CD14-positive monocyte (primary cell): ENCODE data around the gene SLC17A7. TPM values are rescaled to one million over a fixed set of nuclear protein-coding genes. Genes with fewer than 3 reads are reported as not detected.
A peak's percentile ranks its signal among the peaks of the same experiment; 100 is the strongest.

Source experiments
- DNase-seq, 3 donors: peaks; one replicate each; pipeline ENCODE4 v3.0.0-alpha.2; 2011 to 2022
- H2AFZ ChIP-seq: 2 replicates; pipeline ENCODE4 v1.6.0; 2012; ENCODE audit warnings: mild to moderate bottlenecking, low read depth, low read length, inconsistent platforms; ENCODE audit not compliant: insufficient read depth, poor library complexity, severe bottlenecking
- H3K27ac ChIP-seq, 2 donors: 1 replicate in 1 of 2; 2 replicates in 1 of 2; pipeline ENCODE4 v1.5.1; 2012 to 2013; ENCODE audit warnings: low read length in 2 of 2, control low read depth in 1 of 2, inconsistent platforms in 1 of 2, low read depth in 1 of 2, mild to moderate bottlenecking in 1 of 2
- H3K27me3 ChIP-seq, 2 donors: one replicate each; pipeline versions ENCODE4 v1.6.0 to v1.6.1; 2011 to 2013; ENCODE audit warnings: low read length in 2 of 2; ENCODE audit not compliant: control insufficient read depth in 2 of 2, insufficient read depth in 2 of 2
- H3K36me3 ChIP-seq, 2 donors: replicated peaks in 1 of 2; 1 replicate in 1 of 2; 2 replicates in 1 of 2; pipeline versions ENCODE4 v1.5.1 to v1.6.1; 2012 to 2013; ENCODE audit warnings: low read length in 2 of 2, control low read depth in 1 of 2, inconsistent platforms in 1 of 2, mild to moderate bottlenecking in 1 of 2; ENCODE audit not compliant: insufficient read depth in 2 of 2, control insufficient read depth in 1 of 2
- H3K4me1 ChIP-seq, 2 donors: 1 replicate in 1 of 2; 2 replicates in 1 of 2; pipeline versions ENCODE4 v1.5.1 to v1.6.1; 2012 to 2013; ENCODE audit warnings: low read length in 2 of 2, control low read depth in 1 of 2, inconsistent platforms in 1 of 2, mild to moderate bottlenecking in 1 of 2, moderate library complexity in 1 of 2; ENCODE audit not compliant: insufficient read depth in 2 of 2, control insufficient read depth in 1 of 2
- H3K4me2 ChIP-seq: replicated peaks from 2 replicates; pipeline ENCODE3; 2012; ENCODE audit warnings: low read length, moderate library complexity, mild to moderate bottlenecking; ENCODE audit not compliant: poor library complexity, severe bottlenecking; ENCODE audit errors: extremely low read depth
- H3K4me3 ChIP-seq, 3 experiments: fragments of 200-600 bp in 1 of 3; sonication (generic) in 1 of 3; replicated peaks in 1 of 3; 1 replicate in 2 of 3; 2 replicates in 1 of 3; pipeline ENCODE4 v1.5.1; 2011 to 2013; ENCODE audit warnings: low read length in 3 of 3, mild to moderate bottlenecking in 3 of 3, control low read depth in 2 of 3, low read depth in 2 of 3, inconsistent platforms in 1 of 3, moderate library complexity in 1 of 3
- H3K79me2 ChIP-seq: 2 replicates; pipeline ENCODE4 v1.6.0; 2012; ENCODE audit warnings: mild to moderate bottlenecking, control low read depth, inconsistent platforms, low read length, moderate library complexity; ENCODE audit not compliant: insufficient read depth
- H3K9ac ChIP-seq: 2 replicates; pipeline ENCODE4 v1.6.0; 2017; ENCODE audit warnings: low read length, mild to moderate bottlenecking; ENCODE audit not compliant: insufficient read depth, poor library complexity, severe bottlenecking
- H3K9me3 ChIP-seq, 2 donors: replicated peaks in 1 of 2; 1 replicate in 1 of 2; 2 replicates in 1 of 2; pipeline versions ENCODE4 v1.5.1 to v1.6.1; 2012 to 2013; ENCODE audit warnings: low read length in 2 of 2, control low read depth in 1 of 2; ENCODE audit not compliant: control insufficient read depth in 1 of 2, insufficient read depth in 1 of 2
- H4K20me1 ChIP-seq: 2 replicates; pipeline ENCODE4 v1.6.0; 2012; ENCODE audit warnings: mild to moderate bottlenecking, low read length, control low read depth, moderate library complexity; ENCODE audit not compliant: insufficient read depth
- H3K27ac Mint-ChIP-seq, 7 donors: one replicate each; pipeline ENCODE4 v1.8.0; 2020; ENCODE audit warnings: mild to moderate bottlenecking in 7 of 7, mixed read lengths in 7 of 7, moderate library complexity in 6 of 7, inconsistent platforms in 2 of 7
- H3K27me3 Mint-ChIP-seq, 3 donors: one replicate each; pipeline ENCODE4 v1.8.0; 2021 to 2022; ENCODE audit warnings: low read depth in 3 of 3, mild to moderate bottlenecking in 3 of 3, mixed read lengths in 3 of 3, moderate library complexity in 3 of 3, inconsistent platforms in 1 of 3
- H3K36me3 Mint-ChIP-seq, 2 donors: one replicate each; pipeline ENCODE4 v1.8.0; 2020; ENCODE audit warnings: mixed read lengths in 2 of 2, inconsistent platforms in 1 of 2, mild to moderate bottlenecking in 1 of 2
- H3K4me1 Mint-ChIP-seq: one replicate; pipeline ENCODE4 v1.8.0; 2020; ENCODE audit warnings: mild to moderate bottlenecking, mixed read lengths
- H3K4me3 Mint-ChIP-seq, 2 donors: one replicate each; pipeline ENCODE4 v1.8.0; 2020; ENCODE audit warnings: mild to moderate bottlenecking in 2 of 2, mixed read lengths in 2 of 2, moderate library complexity in 1 of 2
- H3K9me3 Mint-ChIP-seq, 7 donors: one replicate each; pipeline ENCODE4 v1.8.0; 2020 to 2022; ENCODE audit warnings: mixed read lengths in 7 of 7, mild to moderate bottlenecking in 6 of 7, moderate library complexity in 6 of 7, inconsistent platforms in 2 of 7
- CTCF ChIP-seq: fragments of 200-600 bp; IDR thresholded peaks from one replicate; pipeline ENCODE4 v1.8.0; 2022; ENCODE audit warnings: antibody characterized with exemption, mild to moderate bottlenecking
- WGBS: methylation state at CpG from one replicate; pipeline ENCODE4 v1.1.5; 2013; ENCODE audit warnings: missing lambda C conversion rate; ENCODE audit not compliant: insufficient coverage; 5-methylcytosine and 5-hydroxymethylcytosine counted together
- intact Hi-C, 2 donors: fragments of 100-400 bp; cut with micrococcal nuclease; formaldehyde crosslinking; loops; one replicate each; pipeline versions ENCODE4 v1.15.0 to v1.15.1; 2023
- polyA plus RNA-seq, 3 donors: library from polyadenylated mRNA; depleted of rRNA in 1 of 3; unstranded in 2 of 3; stranded (reverse) in 1 of 3; fragments of 300-500 nt in 2 of 3; fragments of >200 nt in 1 of 3; fragmentation: Illumina TruSeq in 2 of 3; gene quantifications; 1 replicate in 2 of 3; 2 replicates in 1 of 3; pipeline ENCODE4 v1.2.3, GENCODE V29; 2012 to 2021

SLC17A7 gene
- polyA plus RNA-seq, 3 donors = 0.04 to 0.09 TPM; not detected in 1

GRCh38 chr19:49432141-49433073 lies 8.9 kb downstream of the SLC17A7 start:
- H3K4me1 ChIP-seq = peaks cover 5 to 12% of the 10 kb centered on the region in 2 donors

More at GRCh38 chr19:49432141-49433073, 8.9 kb downstream of the SLC17A7 start:
- no peaks in the 10 kb centered on the region for H3K79me2 ChIP-seq
- H3K9me3 ChIP-seq = peaks cover 9 to 44% of the 10 kb centered on the region in 2 donors
- H3K4me2 ChIP-seq = no peak overlapping the region
- Mint-ChIP-seq H3K27me3 (peaks cover 99 to 100% (median 99%) of the 10 kb centered on the region in 3 donors), H3K4me1 (peaks cover 30% of the 10 kb centered on the region), H3K36me3 (peaks cover 3 to 11% of the 10 kb centered on the region in 2 donors), H3K4me3 (peak overlapping the region in 1 of 2 donors; percentile 80), H3K9me3 (peaks cover 0 to 48% (median 29%) of the 10 kb centered on the region in 7 donors), H3K27ac (no peak overlapping the region)
- no peak for TF ChIP-seq CTCF
- H3K27ac ChIP-seq = no peak overlapping the region
- no peaks in the 10 kb centered on the region for H4K20me1 ChIP-seq
- WGBS = 11% methylated on average over 63 of the region's 63 CpGs
- no peak for DNase-seq
- no peak overlapping the region for H3K9ac ChIP-seq
- H3K4me3 ChIP-seq = no peak overlapping the region
- peaks cover 57 to 100% of the 10 kb centered on the region in 2 donors for H3K27me3 ChIP-seq
- H2AFZ ChIP-seq = no peak overlapping the region
- H3K36me3 ChIP-seq = no peaks in the 10 kb centered on the region
- intact Hi-C loops = loop anchor here in 1 of 2 donors (10.0 kb wide), 1 partner anchor 168 kb away; no protein-coding TSS in a partner anchor
